KMS-11 (cell line): ENCODE measurements around the gene BMP2K.
A peak's percentile ranks its signal among the peaks of the same experiment; 100 is the strongest.
"Not testable (repeated sequence)": the region's sequence is repeated elsewhere in the genome, so short reads cannot be mapped to it uniquely, and the experiment has no call there.

ENCODE experiments used
- H2AFZ ChIP-seq: fragments of 200-600 bp; sonication (generic); 2 replicates; pipeline ENCODE4 v1.6.1; 2016; ENCODE audit warnings: antibody characterized with exemption, mixed run types, low read depth
- H3K27ac ChIP-seq: fragments of 200-600 bp; sonication (generic); 2 replicates; pipeline ENCODE4 v1.6.1; 2016; ENCODE audit warnings: mild to moderate bottlenecking, mixed run types
- H3K27me3 ChIP-seq: fragments of 200-600 bp; sonication (generic); 2 replicates; pipeline ENCODE4 v1.6.1; 2017; ENCODE audit warnings: mild to moderate bottlenecking, low read depth, mixed run types, moderate library complexity; ENCODE audit not compliant: insufficient read depth
- H3K36me3 ChIP-seq: fragments of 200-600 bp; sonication (generic); 2 replicates; pipeline ENCODE4 v1.6.1; 2017; ENCODE audit warnings: mild to moderate bottlenecking, mixed run types; ENCODE audit not compliant: insufficient read depth
- H3K4me1 ChIP-seq: fragments of 200-600 bp; sonication (generic); 2 replicates; pipeline ENCODE4 v1.6.1; 2016; ENCODE audit warnings: mild to moderate bottlenecking, low read depth, mixed run types; ENCODE audit not compliant: poor library complexity, severe bottlenecking
- H3K4me2 ChIP-seq: fragments of 200-600 bp; sonication (generic); 2 replicates; pipeline ENCODE4 v1.7.0; 2016; ENCODE audit warnings: mild to moderate bottlenecking, mixed run types
- H3K4me3 ChIP-seq: fragments of 200-600 bp; sonication (generic); IDR thresholded peaks from 2 replicates; pipeline ENCODE4 v1.6.1; 2017; ENCODE audit warnings: low read depth, low read length, mixed read lengths; ENCODE audit not compliant: insufficient read depth
- H3K79me2 ChIP-seq: fragments of 200-600 bp; sonication (generic); 2 replicates; pipeline ENCODE4 v1.6.1; 2016; ENCODE audit warnings: low read depth, mixed run types; ENCODE audit not compliant: insufficient read depth
- H3K9ac ChIP-seq: fragments of 200-600 bp; sonication (generic); 2 replicates; pipeline ENCODE4 v1.6.1; 2016; ENCODE audit warnings: mild to moderate bottlenecking, mixed run types
- H4K20me1 ChIP-seq: fragments of 200-600 bp; sonication (generic); 2 replicates; pipeline ENCODE4 v1.6.1; 2016; ENCODE audit warnings: mild to moderate bottlenecking, mixed run types; ENCODE audit not compliant: insufficient read depth
- CTCF ChIP-seq: fragments of 200-600 bp; sonication (generic); conservative IDR thresholded peaks from 2 replicates; pipeline ENCODE4 v1.6.1; 2017; ENCODE audit warnings: low read depth, mild to moderate bottlenecking, antibody characterized with exemption, low read length, moderate library complexity, mixed read lengths

The BMP2K gene

GRCh38 chr4:78784236-78784865 is 8.2 kb downstream of the BMP2K start:
- Histone ChIP-seq H3K27ac (peak overlapping the region; percentile 34; the same call in 1 of the 2 replicates), H3K9ac (no peak overlapping the region), H3K4me3 (peak overlapping the region; percentile 86), H3K4me2 (peak overlapping the region; percentile 76), H3K36me3 (no peaks in the 10 kb centered on the region; the same call in 1 of the 2 replicates), H3K79me2 (peaks cover 93% of the 10 kb centered on the region), H3K27me3 (no peaks in the 10 kb centered on the region), H2AFZ (no peak overlapping the region), H3K4me1 (peaks cover 78% of the 10 kb centered on the region), H4K20me1 (no peaks in the 10 kb centered on the region)
- TF ChIP-seq CTCF = no peak

DNA sequence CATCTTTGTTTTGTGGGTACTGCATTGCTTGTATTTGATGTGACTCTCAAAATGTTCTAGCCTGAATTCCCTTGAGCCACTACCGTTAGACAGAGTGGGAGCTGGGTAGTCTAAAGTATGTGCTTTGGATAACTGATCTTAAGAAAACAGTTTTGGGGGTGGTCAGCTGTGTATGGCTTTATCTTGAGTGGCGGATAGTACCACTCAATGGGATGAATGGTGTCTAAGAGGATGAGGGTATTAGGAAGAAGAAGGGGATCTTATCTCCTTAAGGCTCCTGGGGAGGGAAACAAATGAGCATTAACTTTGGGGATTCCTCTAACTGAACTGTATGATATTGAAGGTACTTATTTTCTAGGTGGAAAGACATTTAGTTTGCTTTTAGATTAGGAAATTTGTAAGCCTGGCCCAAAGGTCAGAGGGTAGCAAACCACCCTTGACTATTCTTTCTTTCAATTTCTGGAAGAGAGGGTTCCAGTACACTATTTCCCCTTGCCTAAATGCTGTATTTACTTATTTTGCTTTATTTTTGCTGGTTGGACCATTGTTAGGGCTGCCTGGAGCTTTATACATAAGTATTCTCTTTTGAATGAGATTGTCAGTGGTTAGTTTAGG is 11.3 kb downstream of the BMP2K start:
- H3K4me2 ChIP-seq = no peak overlapping the region
- H3K4me1 ChIP-seq = peaks cover 46% of the 10 kb centered on the region
- H3K4me3 ChIP-seq = no peak overlapping the region
- no peaks in the 10 kb centered on the region for H3K36me3 ChIP-seq
- H3K27ac ChIP-seq = no peak overlapping the region
- no peak for TF ChIP-seq CTCF
- H4K20me1 ChIP-seq = no peaks in the 10 kb centered on the region
- H3K9ac ChIP-seq = no peak overlapping the region
- H2AFZ ChIP-seq = no peak overlapping the region
- H3K27me3 ChIP-seq = no peaks in the 10 kb centered on the region
- peaks cover 80% of the 10 kb centered on the region for H3K79me2 ChIP-seq

GRCh38 chr4:78788007-78788889 is 12.1 kb downstream of the BMP2K start:
- no peaks in the 10 kb centered on the region for H3K36me3 ChIP-seq
- no peak overlapping the region for H3K4me2 ChIP-seq
- H3K27ac ChIP-seq = no peak overlapping the region
- H3K79me2 ChIP-seq = peaks cover 78% of the 10 kb centered on the region
- H3K4me3 ChIP-seq = no peak overlapping the region
- H3K4me1 ChIP-seq = peaks cover 39% of the 10 kb centered on the region
- TF ChIP-seq CTCF = no peak
- no peak overlapping the region for H2AFZ ChIP-seq
- H3K27me3 ChIP-seq = no peaks in the 10 kb centered on the region
- no peaks in the 10 kb centered on the region for H4K20me1 ChIP-seq
- H3K9ac ChIP-seq = no peak overlapping the region

GRCh38 chr4:78795594-78796416 is 19.7 kb downstream of the BMP2K start:
- peaks cover 45% of the 10 kb centered on the region; the same call in 1 of the 2 replicates for H3K79me2 ChIP-seq
- H3K4me2 ChIP-seq, H3K4me3 ChIP-seq, H3K27ac ChIP-seq, H3K9ac ChIP-seq, H3K36me3 ChIP-seq, H3K27me3 ChIP-seq, H4K20me1 ChIP-seq, H2AFZ ChIP-seq: not testable (repeated sequence)
- H3K4me1 ChIP-seq = peaks cover 34% of the 10 kb centered on the region
